HEK293 (cell line): Measurements from ENCODE around the gene MTMR3.

ENCODE experiments used
- BCL11A ChIP-seq: fragments of 450-650 bp; formaldehyde crosslinking; IDR thresholded peaks from 2 replicates; pipeline ENCODE4 v1.5.1; 2016; ENCODE audit warnings: low read depth, missing biosample characterization, missing genetic modification characterization
- MYNN ChIP-seq: fragments of 450-650 bp; formaldehyde crosslinking; IDR thresholded peaks from 2 replicates; pipeline ENCODE4 v1.5.1; 2016; ENCODE audit warnings: missing biosample characterization, missing genetic modification characterization, borderline replicate concordance
- OSR2 ChIP-seq: fragments of 450-650 bp; formaldehyde crosslinking; IDR thresholded peaks from 2 replicates; pipeline ENCODE4 v1.5.1; 2016; ENCODE audit warnings: missing biosample characterization, missing genetic modification characterization
- TCF7L2 ChIP-seq: IDR thresholded peaks from 2 replicates; pipeline ENCODE4 v1.6.1; 2011; ENCODE audit warnings: low read depth, mild to moderate bottlenecking, inconsistent platforms, low read length, moderate library complexity, borderline replicate concordance
- ZBTB8A ChIP-seq: fragments of 450-650 bp; formaldehyde crosslinking; IDR thresholded peaks from 2 replicates; pipeline ENCODE4 v1.5.1; 2016; ENCODE audit warnings: missing biosample characterization, missing genetic modification characterization
- ZEB2 ChIP-seq: fragments of 450-650 bp; formaldehyde crosslinking; IDR thresholded peaks from 2 replicates; pipeline ENCODE4 v1.5.1; 2016; ENCODE audit warnings: missing biosample characterization, missing genetic modification characterization
- ZNF146 ChIP-seq: fragments of 450-650 bp; formaldehyde crosslinking; IDR thresholded peaks from 2 replicates; pipeline ENCODE4 v1.5.1; 2016; ENCODE audit warnings: missing biosample characterization, missing genetic modification characterization
- ZNF2 ChIP-seq: fragments of 450-650 bp; formaldehyde crosslinking; IDR thresholded peaks from 2 replicates; pipeline ENCODE4 v1.5.1; 2016; ENCODE audit warnings: missing biosample characterization, missing genetic modification characterization
- ZNF341 ChIP-seq: fragments of 450-650 bp; formaldehyde crosslinking; IDR thresholded peaks from 2 replicates; pipeline ENCODE4; 2016; ENCODE audit warnings: low read depth, missing biosample characterization, missing genetic modification characterization
- ZNF37A ChIP-seq: fragments of 450-650 bp; IDR thresholded peaks from 2 replicates; pipeline ENCODE4 v1.5.1; 2018; ENCODE audit warnings: missing biosample characterization, missing genetic modification characterization
- ZNF544 ChIP-seq: fragments of 450-650 bp; formaldehyde crosslinking; IDR thresholded peaks from 2 replicates; pipeline ENCODE4 v1.5.0; 2017; ENCODE audit warnings: missing biosample characterization, missing genetic modification characterization
- ZNF558 ChIP-seq: fragments of 450-650 bp; formaldehyde crosslinking; IDR thresholded peaks from 2 replicates; pipeline ENCODE4 v1.5.1; 2016; ENCODE audit warnings: missing biosample characterization, missing genetic modification characterization
- ZNF596 ChIP-seq: fragments of 450-650 bp; IDR thresholded peaks from 2 replicates; pipeline ENCODE4 v1.5.0; 2018; ENCODE audit warnings: missing biosample characterization, mild to moderate bottlenecking, missing genetic modification characterization, moderate library complexity
- ZNF610 ChIP-seq: fragments of 450-650 bp; formaldehyde crosslinking; IDR thresholded peaks from 2 replicates; pipeline ENCODE4 v1.5.1; 2016; ENCODE audit warnings: missing biosample characterization, missing genetic modification characterization, borderline replicate concordance
- ZNF629 ChIP-seq: fragments of 450-650 bp; formaldehyde crosslinking; IDR thresholded peaks from 2 replicates; pipeline ENCODE4 v1.5.1; 2017; ENCODE audit warnings: missing biosample characterization, missing genetic modification characterization
- ZNF660 ChIP-seq: fragments of 450-650 bp; IDR thresholded peaks from 2 replicates; pipeline ENCODE4 v1.5.1; 2018; ENCODE audit warnings: missing biosample characterization, mild to moderate bottlenecking, missing genetic modification characterization
- ZSCAN30 ChIP-seq: fragments of 450-650 bp; IDR thresholded peaks from 2 replicates; pipeline ENCODE4 v1.5.1; 2018; ENCODE audit warnings: missing biosample characterization, mild to moderate bottlenecking, missing genetic modification characterization, moderate library complexity
- TF ChIP-seq, protein P1 (sequence below): fragments of 450-650 bp; formaldehyde crosslinking; IDR thresholded peaks from 2 replicates; pipeline ENCODE4 v1.5.1; 2017; ENCODE audit warnings: missing biosample characterization, mild to moderate bottlenecking, missing genetic modification characterization, moderate library complexity
- TF ChIP-seq, protein P2 (sequence below): fragments of 450-650 bp; IDR thresholded peaks from 2 replicates; pipeline ENCODE4 v1.5.1; 2018; ENCODE audit warnings: missing biosample characterization, mild to moderate bottlenecking, missing genetic modification characterization
- TF ChIP-seq, protein P3 (sequence below): fragments of 450-650 bp; formaldehyde crosslinking; IDR thresholded peaks from 2 replicates; pipeline ENCODE4 v1.5.1; 2016; ENCODE audit warnings: missing biosample characterization, missing genetic modification characterization

MTMR3 gene

DNA sequence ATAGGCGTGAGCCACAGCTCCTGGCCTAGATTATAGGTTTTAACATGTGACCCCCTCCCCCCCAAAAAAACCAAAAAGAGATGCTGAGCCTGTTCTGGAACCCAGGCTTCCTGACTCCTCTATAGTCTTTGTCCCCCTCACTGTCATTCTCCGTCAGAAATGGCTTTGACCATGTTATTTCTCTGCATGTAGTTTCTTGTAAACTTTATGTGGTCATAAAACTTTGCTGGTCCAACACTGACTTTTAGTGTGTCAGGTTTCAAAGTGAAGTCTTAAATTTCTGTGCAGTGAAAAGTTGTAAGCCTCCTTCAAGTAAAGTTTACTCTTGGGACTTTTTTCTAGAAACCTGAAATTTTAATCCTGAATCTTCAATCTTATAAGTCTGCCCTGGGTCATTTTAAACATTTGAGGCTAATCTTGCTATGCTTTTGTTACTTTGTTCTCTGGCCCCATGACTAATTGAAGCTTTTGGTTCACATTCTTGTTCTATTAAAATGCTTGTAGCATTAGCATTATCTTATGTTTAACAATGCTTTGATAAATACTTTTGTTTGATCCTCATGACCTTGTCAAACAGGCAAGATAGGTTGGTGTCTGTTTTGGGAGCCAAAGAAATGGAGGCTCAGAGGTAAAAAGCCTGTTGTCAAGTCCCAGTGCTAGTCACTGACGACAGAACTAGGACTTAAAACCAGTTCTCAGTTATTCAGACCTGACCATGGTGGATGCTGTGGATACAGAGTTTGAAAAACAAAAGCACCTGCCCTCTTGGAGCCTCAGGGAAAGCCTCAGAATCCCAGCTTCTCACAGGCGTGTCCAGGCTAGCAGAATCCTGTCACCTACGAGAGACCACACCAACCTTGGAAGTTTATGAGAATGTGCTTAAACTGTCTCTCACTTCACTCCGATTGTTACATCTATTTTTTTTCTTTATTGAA lies 109.6 kb downstream of the MTMR3 start (continued):
- TF ChIP-seq ZNF341 (tag by site-specific recombination) (no peak), MYNN (tag by site-specific recombination) (no peak), OSR2 (peak; percentile 48; the same call in 1 of the 2 replicates), ZNF37A (no peak), TCF7L2 (peak; percentile 63; the same call in 1 of the 2 replicates), ZNF610 (tag by site-specific recombination) (0 out of 2 replicates have a peak, but pooled peaks have one; percentile 37), ZSCAN30 (tag by site-specific recombination) (peak; percentile 81; the same call in 1 of the 2 replicates), ZNF629 (tag by site-specific recombination) (peak; percentile 55), ZNF544 (tag by site-specific recombination) (no peak), ZNF660 (tag by site-specific recombination) (no peak), BCL11A (tag by site-specific recombination) (peak; percentile 44; the same call in 1 of the 2 replicates), ZNF146 (no peak), ZNF558 (tag by site-specific recombination) (no peak), ZNF2 (tag by site-specific recombination) (0 out of 2 replicates have a peak, but pooled peaks have one; percentile 41), ZNF596 (peak; percentile 61; the same call in 1 of the 2 replicates), ZBTB8A (tag by site-specific recombination) (no peak), ZEB2 (tag by site-specific recombination) (peak; percentile 69)
- TF ChIP-seq, protein P1, sequence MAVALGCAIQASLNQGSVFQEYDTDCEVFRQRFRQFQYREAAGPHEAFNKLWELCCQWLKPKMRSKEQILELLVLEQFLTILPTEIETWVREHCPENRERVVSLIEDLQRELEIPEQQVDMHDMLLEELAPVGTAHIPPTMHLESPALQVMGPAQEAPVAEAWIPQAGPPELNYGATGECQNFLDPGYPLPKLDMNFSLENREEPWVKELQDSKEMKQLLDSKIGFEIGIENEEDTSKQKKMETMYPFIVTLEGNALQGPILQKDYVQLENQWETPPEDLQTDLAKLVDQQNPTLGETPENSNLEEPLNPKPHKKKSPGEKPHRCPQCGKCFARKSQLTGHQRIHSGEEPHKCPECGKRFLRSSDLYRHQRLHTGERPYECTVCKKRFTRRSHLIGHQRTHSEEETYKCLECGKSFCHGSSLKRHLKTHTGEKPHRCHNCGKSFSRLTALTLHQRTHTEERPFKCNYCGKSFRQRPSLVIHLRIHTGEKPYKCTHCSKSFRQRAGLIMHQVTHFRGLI (tag by site-specific recombination) = peak; percentile 40; the same call in 1 of the 2 replicates
- TF ChIP-seq, protein P2, sequence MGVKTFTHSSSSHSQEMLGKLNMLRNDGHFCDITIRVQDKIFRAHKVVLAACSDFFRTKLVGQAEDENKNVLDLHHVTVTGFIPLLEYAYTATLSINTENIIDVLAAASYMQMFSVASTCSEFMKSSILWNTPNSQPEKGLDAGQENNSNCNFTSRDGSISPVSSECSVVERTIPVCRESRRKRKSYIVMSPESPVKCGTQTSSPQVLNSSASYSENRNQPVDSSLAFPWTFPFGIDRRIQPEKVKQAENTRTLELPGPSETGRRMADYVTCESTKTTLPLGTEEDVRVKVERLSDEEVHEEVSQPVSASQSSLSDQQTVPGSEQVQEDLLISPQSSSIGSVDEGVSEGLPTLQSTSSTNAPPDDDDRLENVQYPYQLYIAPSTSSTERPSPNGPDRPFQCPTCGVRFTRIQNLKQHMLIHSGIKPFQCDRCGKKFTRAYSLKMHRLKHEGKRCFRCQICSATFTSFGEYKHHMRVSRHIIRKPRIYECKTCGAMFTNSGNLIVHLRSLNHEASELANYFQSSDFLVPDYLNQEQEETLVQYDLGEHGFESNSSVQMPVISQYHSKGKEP = peak; percentile 86
- TF ChIP-seq, protein P3, sequence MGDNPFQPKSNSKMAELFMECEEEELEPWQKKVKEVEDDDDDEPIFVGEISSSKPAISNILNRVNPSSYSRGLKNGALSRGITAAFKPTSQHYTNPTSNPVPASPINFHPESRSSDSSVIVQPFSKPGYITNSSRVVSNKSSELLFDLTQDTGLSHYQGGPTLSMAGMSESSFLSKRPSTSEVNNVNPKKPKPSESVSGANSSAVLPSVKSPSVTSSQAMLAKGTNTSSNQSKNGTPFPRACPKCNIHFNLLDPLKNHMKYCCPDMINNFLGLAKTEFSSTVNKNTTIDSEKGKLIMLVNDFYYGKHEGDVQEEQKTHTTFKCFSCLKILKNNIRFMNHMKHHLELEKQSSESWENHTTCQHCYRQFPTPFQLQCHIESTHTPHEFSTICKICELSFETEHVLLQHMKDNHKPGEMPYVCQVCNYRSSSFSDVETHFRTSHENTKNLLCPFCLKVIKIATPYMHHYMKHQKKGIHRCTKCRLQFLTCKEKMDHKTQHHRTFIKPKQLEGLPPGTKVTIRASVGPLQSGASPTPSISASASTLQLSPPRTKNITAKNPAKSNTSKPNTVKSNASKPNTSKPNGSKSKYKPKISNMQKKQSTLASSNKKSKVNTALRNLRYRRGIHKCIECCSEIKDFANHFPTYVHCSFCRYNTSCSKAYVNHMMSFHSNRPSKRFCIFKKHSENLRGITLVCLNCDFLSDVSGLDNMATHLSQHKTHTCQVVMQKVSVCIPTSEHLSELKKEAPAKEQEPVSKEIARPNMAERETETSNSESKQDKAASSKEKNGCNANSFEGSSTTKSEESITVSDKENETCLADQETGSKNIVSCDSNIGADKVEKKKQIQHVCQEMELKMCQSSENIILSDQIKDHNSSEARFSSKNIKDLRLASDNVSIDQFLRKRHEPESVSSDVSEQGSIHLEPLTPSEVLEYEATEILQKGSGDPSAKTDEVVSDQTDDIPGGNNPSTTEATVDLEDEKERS = no peak
- TF ChIP-seq, all 188 proteins: peak for 35
